Myocyte (in vitro differentiated cells): ENCODE data around the gene TSFM. TPM values are rescaled to one million over a fixed set of nuclear protein-coding genes. Genes with fewer than 3 reads are reported as not detected.
A peak's percentile ranks its signal among the peaks of the same experiment; 100 is the strongest.

Source experiments
- DNase-seq: peaks from one replicate; pipeline ENCODE4 v3.0.0-alpha.2; 2012; ENCODE audit warnings: low read depth
- total RNA-seq: library from RNA; depleted of rRNA; stranded (reverse); fragments of >200 nt; gene quantifications from 2 replicates; pipeline ENCODE4 v1.2.3, GENCODE V29; 2014

Gene TSFM
- total RNA-seq, 1 donor from 2014 or later, result 51.9 TPM

GRCh38 chr12:57833672-57834071 is 51.1 kb downstream of the TSFM start:
- DNase-seq, result no peak

GRCh38 chr12:57834086-57834876 is 51.7 kb downstream of the TSFM start:
- no peak for DNase-seq

GRCh38 chr12:57835366-57836288 is 53.0 kb downstream of the TSFM start:
- DNase-seq, result no peak

GRCh38 chr12:57836442-57837375 is 54.1 kb downstream of the TSFM start:
- peak; percentile 49 for DNase-seq

GRCh38 chr12:57837864-57838562 is 55.4 kb downstream of the TSFM start:
- peak; percentile 54 for DNase-seq

GRCh38 chr12:57838594-57839302 is 56.2 kb downstream of the TSFM start:
- DNase-seq, result no peak

GRCh38 chr12:57839996-57840395 is 57.4 kb downstream of the TSFM start:
- DNase-seq, result no peak

GRCh38 chr12:57840726-57841125 is 58.1 kb downstream of the TSFM start:
- no peak for DNase-seq

- DNase-seq, result no peak
Observed at GRCh38 chr12:57841445-57841844, 58.9 kb downstream of the TSFM start.

GRCh38 chr12:57842342-57843294 is 60.0 kb downstream of the TSFM start:
- DNase-seq, result no peak

- peak; percentile 84 for DNase-seq
Observed at GRCh38 chr12:57844709-57845477, 62.3 kb downstream of the TSFM start.

GRCh38 chr12:57845478-57846284 is 63.1 kb downstream of the TSFM start:
- DNase-seq, result peak; percentile 89

GRCh38 chr12:57846285-57846576 is 63.6 kb downstream of the TSFM start:
- no peak for DNase-seq

GRCh38 chr12:57846577-57847319 is 64.2 kb downstream of the TSFM start, which contains the start of gene CTDSP2:
CTDSP2 (minus strand) TSS chr12:57846729; CDS start chr12:57846435, 294 bp downstream.
- DNase-seq, result peak; percentile 99
